ENCODE data around the gene EBF3. TPM values are rescaled to one million over a fixed set of nuclear protein-coding genes. Genes with fewer than 3 reads are reported as not detected.

Gene EBF3
- total RNA-seq, 2 donors from 2014 or later: 0.12 to 0.80 TPM

- intact Hi-C loops (cut with DNase I): no loop called here
- H3K9me3 ChIP-seq: no peaks in the 10 kb centered on the region
- DNase-seq: no peak
These were observed 177.9 kb downstream of the EBF3 start for GRCh38 chr10:129786216-129786615.

GRCh38 chr10:129785536-129785981, 178.5 kb downstream of the EBF3 start:
- no peak for TF ChIP-seq CTCF (IDR thresholded peaks at IDR 0.05)
- Histone ChIP-seq H3K4me1 (no peaks in the 10 kb centered on the region), H3K9me3 (no peaks in the 10 kb centered on the region), H3K27ac (no peak overlapping the region), H3K36me3 (no peaks in the 10 kb centered on the region), H3K4me3 (no peak overlapping the region), H3K27me3 (no peaks in the 10 kb centered on the region), H3K9ac (ENCODE audit: low read depth in 2 of 2, low read length in 2 of 2) (no peak overlapping the region)
- DNase-seq: no peak
- intact Hi-C loops (cut with DNase I): no loop called here

More at GRCh38 chr10:129786216-129786615, 177.9 kb downstream of the EBF3 start:
- H3K4me1 ChIP-seq: no peaks in the 10 kb centered on the region
- H3K9ac ChIP-seq (ENCODE audit: low read depth in 2 of 2, low read length in 2 of 2): no peak overlapping the region
- TF ChIP-seq CTCF (IDR thresholded peaks at IDR 0.05): no peak
- no peak overlapping the region for H3K27ac ChIP-seq
- no peaks in the 10 kb centered on the region for H3K27me3 ChIP-seq
- H3K36me3 ChIP-seq: no peaks in the 10 kb centered on the region
- no peak overlapping the region for H3K4me3 ChIP-seq

Small RNA genes within 50 kb of the gene (microRNA-seq; reads per million reads assigned to microRNA genes)
- not detected for gene MIR4297

Other genes with a start within 250 kb of the EBF3 start
- 1 to 10 TPM; 1.9 to 3.1 TPM for gene C10orf143, start 146.6 kb upstream of the EBF3 start, total RNA-seq
- gene GLRX3, start 172.1 kb upstream of the EBF3 start, total RNA-seq: 10 to 100 TPM; 50.0 to 86.5 TPM

Data from colonic mucosa (tissue), 4 donors.